ENCODE results near the gene TCF3.

GRCh38 chr19:1699998-1700732, 47.8 kb upstream of the TCF3 start:
- TF ChIP-seq CTCF (IDR thresholded peaks at IDR 0.05), result no peak
- no peak for TF ChIP-seq POLR2A (IDR thresholded peaks at IDR 0.05)
